IgD-negative memory B cell (primary cell): ENCODE results near the gene FCN3. TPM values are rescaled to one million over a fixed set of nuclear protein-coding genes. Genes with fewer than 3 reads are reported as not detected.

Source experiments
- H3K27ac Mint-ChIP-seq, 3 donors: one replicate each; pipeline ENCODE4 v1.8.0; 2020 to 2022; ENCODE audit warnings: mild to moderate bottlenecking in 3 of 3, mixed read lengths in 3 of 3, moderate library complexity in 1 of 3
- H3K27me3 Mint-ChIP-seq: one replicate; pipeline ENCODE4 v1.8.0; 2021; ENCODE audit warnings: mixed read lengths
- H3K36me3 Mint-ChIP-seq: one replicate; pipeline ENCODE4 v1.8.0; 2020; ENCODE audit warnings: mild to moderate bottlenecking, mixed read lengths
- H3K4me1 Mint-ChIP-seq, 3 donors: one replicate each; pipeline ENCODE4 v1.8.0; 2020 to 2022; ENCODE audit warnings: mixed read lengths in 3 of 3, mild to moderate bottlenecking in 1 of 3
- H3K4me3 Mint-ChIP-seq, 4 donors: one replicate each; pipeline ENCODE4 v1.8.0; 2020 to 2022; ENCODE audit warnings: mild to moderate bottlenecking in 4 of 4, mixed read lengths in 4 of 4, moderate library complexity in 3 of 4
- H3K9me3 Mint-ChIP-seq, 3 donors: one replicate each; pipeline ENCODE4 v1.8.0; 2020 to 2021; ENCODE audit warnings: mixed read lengths in 3 of 3, mild to moderate bottlenecking in 1 of 3
- polyA plus RNA-seq: library from polyadenylated mRNA; unstranded; fragments of 300-500 nt; fragmentation: Illumina TruSeq; gene quantifications from one replicate; pipeline ENCODE4 v1.2.3, GENCODE V29; 2021

The FCN3 gene
- polyA plus RNA-seq, 1 donor from 2014 or later: not detected

GRCh38 chr1:27349784-27350662, 24.6 kb downstream of the FCN3 start:
- Mint-ChIP-seq H3K4me1 (peaks cover 2 to 8% (median 3%) of the 10 kb centered on the region in 3 donors), H3K4me3 (peak overlapping the region in 1 of 4 donors; percentile 22), H3K9me3 (no peaks in the 10 kb centered on the region), H3K27ac (peak overlapping the region in 1 of 3 donors; percentile 73), H3K36me3 (no peaks in the 10 kb centered on the region), H3K27me3 (no peaks in the 10 kb centered on the region)

- H3K4me3 Mint-ChIP-seq: peak overlapping the region in 2 of 4 donors; percentile 63 to 67
- no peak overlapping the region for H3K27ac Mint-ChIP-seq
- H3K9me3 Mint-ChIP-seq: no peaks in the 10 kb centered on the region
- H3K36me3 Mint-ChIP-seq: no peaks in the 10 kb centered on the region
- H3K4me1 Mint-ChIP-seq: peaks cover 2 to 11% (median 3%) of the 10 kb centered on the region in 3 donors
- no peaks in the 10 kb centered on the region for H3K27me3 Mint-ChIP-seq
These were observed 25.5 kb downstream of the FCN3 start for GRCh38 chr1:27348861-27349783.

DNA sequence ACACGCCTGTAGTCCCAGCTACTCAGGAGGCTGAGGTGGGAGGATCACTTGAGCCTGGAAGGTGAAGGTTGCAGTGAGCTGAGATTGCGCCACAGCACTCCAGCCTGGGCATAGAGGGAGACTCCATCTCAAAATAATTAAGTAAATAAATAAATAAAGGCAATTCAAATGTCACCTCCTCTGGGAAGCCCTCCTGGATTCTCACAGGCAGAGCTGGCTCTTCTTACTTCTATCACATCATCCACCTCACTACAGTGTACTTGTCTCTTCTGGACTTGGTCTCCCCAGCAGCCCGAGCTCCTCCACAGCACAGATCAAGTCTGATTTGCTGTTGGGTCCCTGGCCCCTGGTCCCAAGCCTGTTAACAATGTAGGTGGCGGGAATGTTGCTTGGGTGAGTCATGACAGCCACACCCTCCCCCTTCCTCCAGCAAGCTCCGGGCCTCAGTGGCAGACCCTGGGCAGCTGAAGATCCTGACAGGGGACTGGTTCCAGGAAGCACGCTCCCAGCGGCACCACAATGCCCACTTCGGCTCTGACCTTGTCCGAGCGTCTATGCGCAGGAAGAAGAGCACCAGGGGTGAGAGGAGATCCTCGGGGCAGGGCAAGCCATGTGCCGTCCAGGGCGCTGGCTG, 27.5 kb downstream of the FCN3 start:
- no peaks in the 10 kb centered on the region for H3K36me3 Mint-ChIP-seq
- no peaks in the 10 kb centered on the region for H3K9me3 Mint-ChIP-seq
- H3K4me3 Mint-ChIP-seq: no peak overlapping the region
- peaks cover 5 to 16% (median 15%) of the 10 kb centered on the region in 3 donors for H3K4me1 Mint-ChIP-seq
- peak overlapping the region in 1 of 3 donors; percentile 91 for H3K27ac Mint-ChIP-seq
- H3K27me3 Mint-ChIP-seq: no peaks in the 10 kb centered on the region

DNA sequence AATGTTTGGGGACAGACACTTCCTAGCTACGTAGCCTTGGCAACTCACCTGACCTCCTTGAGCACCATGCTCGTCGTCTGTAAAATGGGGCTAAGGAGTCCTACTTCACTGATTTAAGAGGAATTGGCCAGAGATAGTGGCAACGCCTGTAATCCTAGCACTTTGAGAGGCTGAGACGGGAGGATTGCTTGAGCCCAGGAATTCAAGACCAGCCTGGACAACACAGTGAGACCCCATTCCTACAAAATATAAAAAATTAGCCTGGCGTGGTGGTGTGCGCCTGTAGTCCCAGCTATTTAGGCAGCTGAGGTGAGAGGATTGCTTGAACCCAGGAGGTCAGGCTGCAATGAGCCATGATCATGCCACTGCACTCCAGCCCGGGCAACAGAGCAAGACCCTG, 28.3 kb downstream of the FCN3 start:
- Mint-ChIP-seq H3K4me3 (peak overlapping the region in 1 of 4 donors; percentile 79), H3K36me3 (no peaks in the 10 kb centered on the region), H3K4me1 (peaks cover 7 to 19% (median 15%) of the 10 kb centered on the region in 3 donors)

GRCh38 chr1:27345272-27345671, 29.4 kb downstream of the FCN3 start:
- H3K4me3 Mint-ChIP-seq: peak overlapping the region in 2 of 4 donors; percentile 79 to 87
- no peaks in the 10 kb centered on the region for H3K36me3 Mint-ChIP-seq
- peak overlapping the region in 1 of 3 donors; percentile 35 for H3K27ac Mint-ChIP-seq
- H3K27me3 Mint-ChIP-seq: no peaks in the 10 kb centered on the region
- no peaks in the 10 kb centered on the region for H3K9me3 Mint-ChIP-seq
- H3K4me1 Mint-ChIP-seq: peaks cover 14 to 26% (median 21%) of the 10 kb centered on the region in 3 donors

More for the DNA sequence above, 28.3 kb downstream of the FCN3 start:
- Mint-ChIP-seq H3K9me3 (no peaks in the 10 kb centered on the region), H3K27me3 (no peaks in the 10 kb centered on the region), H3K27ac (peak overlapping the region in 1 of 3 donors; percentile 76)

DNA sequence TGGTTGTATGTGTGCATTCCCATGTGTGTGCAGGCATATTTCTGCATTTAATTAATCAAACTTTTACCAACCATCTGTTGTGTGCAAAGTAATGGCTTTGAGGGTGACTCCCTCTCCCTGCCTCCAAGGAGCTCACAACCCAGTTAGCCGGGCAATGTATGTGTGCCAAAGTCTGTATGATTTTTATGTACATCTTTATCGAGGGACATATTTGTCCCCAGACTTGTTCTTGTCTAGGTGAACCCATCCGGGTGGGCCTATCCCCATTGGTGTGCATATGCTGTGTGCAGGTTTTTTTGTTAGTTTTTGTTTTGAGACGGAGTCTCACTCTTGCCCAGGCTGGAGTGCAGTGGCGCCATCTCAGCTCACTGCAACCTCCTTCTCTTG, 31.0 kb downstream of the FCN3 start:
- H3K9me3 Mint-ChIP-seq: no peaks in the 10 kb centered on the region
- peak overlapping the region; percentile 82 to 97 (median 91) for H3K27ac Mint-ChIP-seq
- H3K27me3 Mint-ChIP-seq: no peaks in the 10 kb centered on the region
- peak overlapping the region; percentile 87 to 100 (median 96) for H3K4me3 Mint-ChIP-seq
- H3K36me3 Mint-ChIP-seq: no peaks in the 10 kb centered on the region
- peaks cover 27 to 34% (median 30%) of the 10 kb centered on the region in 3 donors for H3K4me1 Mint-ChIP-seq

- Mint-ChIP-seq H3K27ac (peak overlapping the region; percentile 82 to 97 (median 91)), H3K36me3 (no peaks in the 10 kb centered on the region), H3K4me1 (peaks cover 27 to 37% (median 30%) of the 10 kb centered on the region in 3 donors), H3K4me3 (peak overlapping the region; percentile 87 to 100 (median 96)), H3K9me3 (no peaks in the 10 kb centered on the region), H3K27me3 (no peaks in the 10 kb centered on the region)
These were observed 31.6 kb downstream of the FCN3 start for GRCh38 chr1:27342778-27343638.

DNA sequence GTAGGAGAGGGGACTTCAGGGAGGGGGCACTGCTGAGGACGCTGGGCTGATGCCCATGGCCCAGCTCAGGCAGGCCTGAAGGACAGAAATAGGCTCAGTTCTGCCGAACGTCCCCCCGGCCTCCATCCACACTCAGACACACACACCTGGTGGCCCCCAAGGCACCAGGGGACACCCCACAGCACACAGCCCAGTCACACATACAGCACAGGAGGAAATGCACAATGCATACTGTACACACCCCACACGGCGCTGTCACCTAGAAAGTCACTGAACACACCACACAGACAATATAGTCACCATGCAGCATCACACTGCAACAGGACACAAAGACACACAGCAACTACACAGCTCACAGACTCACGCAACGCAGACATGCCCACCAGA, 32.2 kb downstream of the FCN3 start:
- peak overlapping the region; percentile 82 to 97 (median 91) for H3K27ac Mint-ChIP-seq
- H3K9me3 Mint-ChIP-seq: no peaks in the 10 kb centered on the region
- H3K36me3 Mint-ChIP-seq: no peaks in the 10 kb centered on the region
- H3K27me3 Mint-ChIP-seq: no peaks in the 10 kb centered on the region
- peak overlapping the region; percentile 87 to 100 (median 96) for H3K4me3 Mint-ChIP-seq
- peaks cover 27 to 37% (median 27%) of the 10 kb centered on the region in 3 donors for H3K4me1 Mint-ChIP-seq

- H3K9me3 Mint-ChIP-seq: no peaks in the 10 kb centered on the region
- peak within 1 kb of the TSS; percentile 82 to 97 (median 91) for H3K27ac Mint-ChIP-seq
- peaks cover 27 to 37% (median 27%) of the 10 kb centered on the region in 3 donors for H3K4me1 Mint-ChIP-seq
- H3K36me3 Mint-ChIP-seq: no peaks in the 10 kb centered on the region
- peak within 1 kb of the TSS; percentile 87 to 100 (median 96) for H3K4me3 Mint-ChIP-seq
- H3K27me3 Mint-ChIP-seq: no peaks in the 10 kb centered on the region
These were observed 32.9 kb downstream of the FCN3 start, which contains the start of gene SYTL1 for GRCh38 chr1:27341525-27342252. Gene SYTL1 (plus strand): TSS chr1:27342022. CDS start chr1:27345335, 3,313 bp downstream.

- no peaks in the 10 kb centered on the region for H3K27me3 Mint-ChIP-seq
- peaks cover 19 to 33% (median 25%) of the 10 kb centered on the region in 3 donors for H3K4me1 Mint-ChIP-seq
- peaks cover 3% of the 10 kb centered on the region for H3K36me3 Mint-ChIP-seq
- no peaks in the 10 kb centered on the region for H3K9me3 Mint-ChIP-seq
- peak overlapping the region; percentile 82 to 97 (median 91) for H3K27ac Mint-ChIP-seq
- H3K4me3 Mint-ChIP-seq: peak overlapping the region in 2 of 4 donors; percentile 67 to 87
These were observed 35.4 kb downstream of the FCN3 start for GRCh38 chr1:27339213-27339612.

DNA sequence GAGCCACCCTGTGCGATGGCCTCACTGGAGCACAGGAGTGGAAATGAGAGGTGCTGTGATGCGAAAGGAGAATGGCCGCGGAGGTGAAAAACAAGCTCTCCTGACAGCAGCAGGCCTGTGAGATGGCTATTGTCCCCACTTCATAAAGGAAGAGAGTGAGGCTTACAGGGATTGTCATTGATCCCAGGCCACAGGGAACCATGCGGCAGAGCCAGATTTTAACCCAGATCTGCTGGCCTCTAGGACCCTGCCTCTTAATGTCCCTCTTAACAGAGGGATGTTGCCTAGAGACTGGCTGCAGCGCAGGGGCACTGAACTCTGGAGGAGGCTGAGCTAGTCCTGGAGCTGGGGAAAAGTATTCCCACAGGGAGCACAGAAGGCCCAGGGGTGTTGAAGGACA, 35.9 kb downstream of the FCN3 start:
- no peaks in the 10 kb centered on the region for H3K9me3 Mint-ChIP-seq
- peak overlapping the region in 2 of 4 donors; percentile 39 to 87 for H3K4me3 Mint-ChIP-seq
- H3K27ac Mint-ChIP-seq: peak overlapping the region; percentile 67 to 91 (median 80)
- H3K27me3 Mint-ChIP-seq: no peaks in the 10 kb centered on the region
- H3K4me1 Mint-ChIP-seq: peaks cover 19 to 33% (median 25%) of the 10 kb centered on the region in 3 donors
- H3K36me3 Mint-ChIP-seq: peaks cover 3% of the 10 kb centered on the region

DNA sequence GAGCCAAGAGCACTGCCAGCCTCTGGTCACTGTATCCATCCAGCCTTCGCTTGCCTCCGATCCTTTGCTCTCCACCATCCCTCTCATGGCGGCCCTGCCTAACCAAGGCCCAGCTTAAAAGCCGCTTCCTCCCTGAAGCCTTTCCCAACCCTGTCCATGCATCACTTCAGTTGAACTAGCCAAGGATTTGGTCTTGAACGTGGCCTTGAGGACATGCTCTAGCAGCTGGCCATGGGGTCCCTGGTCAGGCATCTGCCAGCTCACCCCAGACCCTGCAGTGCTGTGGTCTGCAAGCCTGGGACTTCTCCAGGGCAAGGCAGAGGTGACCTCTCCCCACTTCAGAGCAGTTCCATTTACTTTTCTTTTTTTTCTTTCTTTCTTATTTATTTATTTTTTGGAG, 37.9 kb downstream of the FCN3 start:
- Mint-ChIP-seq H3K4me1 (peaks cover 19 to 30% (median 29%) of the 10 kb centered on the region in 3 donors), H3K4me3 (no peak overlapping the region), H3K9me3 (no peaks in the 10 kb centered on the region), H3K36me3 (peaks cover 3% of the 10 kb centered on the region), H3K27me3 (no peaks in the 10 kb centered on the region), H3K27ac (no peak overlapping the region)
